GM12878 (cell line): Measurements from ENCODE around the gene TUBB. TPM values are rescaled to one million over a fixed set of nuclear protein-coding genes. Genes with fewer than 3 reads are reported as not detected.

Experiments
- BHLHE40 ChIP-seq, 2 experiments: fragments of 450-650 bp in 1 of 2; IDR thresholded peaks; 2 replicates each; pipeline ENCODE4 v1.6.1; 2011 to 2017; ENCODE audit warnings: low read depth in 2 of 2, borderline replicate concordance in 1 of 2, improper control_type of control experiment in 1 of 2, low read length in 1 of 2, mild to moderate bottlenecking in 1 of 2
- CBX5 ChIP-seq: sonication (generic); IDR thresholded peaks from 2 replicates; pipeline ENCODE4 v1.6.1; 2016; ENCODE audit warnings: low read depth, moderate library complexity, mild to moderate bottlenecking, inconsistent platforms
- CUX1 ChIP-seq: IDR thresholded peaks from 2 replicates; pipeline ENCODE4 v1.6.1; 2012; ENCODE audit warnings: improper control_type of control experiment, low read depth, low read length; ENCODE audit not compliant: insufficient replicate concordance
- FOXM1 ChIP-seq: IDR thresholded peaks from 2 replicates; pipeline ENCODE4 v1.6.1; 2012; ENCODE audit warnings: low read depth, mild to moderate bottlenecking, inconsistent platforms, low read length, moderate library complexity
- HDGF ChIP-seq: fragments of 450-650 bp; IDR thresholded peaks from 2 replicates; pipeline ENCODE4 v1.6.1; 2016; ENCODE audit warnings: antibody characterized with exemption
- IKZF1 ChIP-seq: fragments of 450-650 bp; conservative IDR thresholded peaks from 2 replicates; pipeline ENCODE4 v1.6.1; 2017; ENCODE audit warnings: antibody characterized with exemption, mild to moderate bottlenecking
- IRF4 ChIP-seq: IDR thresholded peaks from 2 replicates; pipeline ENCODE4 v1.6.1; 2011; ENCODE audit warnings: low read depth, low read length
- MLLT1 ChIP-seq: fragments of 450-650 bp; IDR thresholded peaks from 2 replicates; pipeline ENCODE4 v1.6.1; 2016; ENCODE audit warnings: mild to moderate bottlenecking
- MTA2 ChIP-seq: fragments of 450-650 bp; IDR thresholded peaks from 2 replicates; pipeline ENCODE4 v1.6.1; 2016; ENCODE audit warnings: low read depth, mild to moderate bottlenecking, moderate library complexity
- NBN ChIP-seq: fragments of 450-650 bp; IDR thresholded peaks from 2 replicates; pipeline ENCODE4 v1.6.1; 2016
- NR2C1 ChIP-seq: fragments of 450-650 bp; IDR thresholded peaks from 2 replicates; pipeline ENCODE4 v1.6.1; 2017; ENCODE audit warnings: antibody characterized with exemption, mild to moderate bottlenecking, moderate library complexity
- POLR2A ChIP-seq: IDR thresholded peaks from 2 replicates; pipeline ENCODE4 v1.6.1; 2011; ENCODE audit warnings: low read depth, mild to moderate bottlenecking, low read length
- POLR2AphosphoS2 ChIP-seq: IDR thresholded peaks from 2 replicates; pipeline ENCODE4 v1.6.1; 2011; ENCODE audit warnings: low read depth, mild to moderate bottlenecking, low read length, improper control_type of control experiment, moderate library complexity
- SMC3 ChIP-seq: IDR thresholded peaks from 2 replicates; pipeline ENCODE4 v1.6.1; 2011; ENCODE audit warnings: low read length, improper control_type of control experiment, borderline replicate concordance
- SPI1 ChIP-seq: IDR thresholded peaks from 2 replicates; pipeline ENCODE4 v1.6.1; 2011; ENCODE audit warnings: low read depth, mild to moderate bottlenecking, low read length, moderate library complexity, borderline replicate concordance; ENCODE audit not compliant: insufficient read depth
- polyA plus RNA-seq, 11 experiments: library from polyadenylated mRNA; depleted of rRNA in 4 of 11; unstranded in 6 of 11; stranded (reverse) in 5 of 11; fragments of >200 nt; fragmentation: Nextera tagmentation in 4 of 11; fragmentation: Illumina TruSeq in 1 of 11; extraction: Ambion mirVana in 4 of 11; extraction: Trizol in 1 of 11; gene quantifications; 1 replicate in 1 of 11; 2 replicates in 10 of 11; pipeline versions ENCODE4 v1.2.1 to v1.2.3, GENCODE V29; 2011 to 2016; ENCODE audit warnings: inconsistent platforms in 2 of 11, missing spikeins in 2 of 11, low read depth in 1 of 11
- total RNA-seq, 4 experiments: library from RNA; depleted of rRNA in 3 of 4; stranded (reverse); fragments of >200 nt in 3 of 4; fragmentation: Illumina TruSeq in 1 of 4; extraction: Trizol in 1 of 4; gene quantifications; 2 replicates each; pipeline versions ENCODE4 v1.2.1 to v1.2.3, GENCODE V29; 2013 to 2021

TUBB gene
- total and polyA plus RNA-seq, 10 of the 15 experiments (the other 5 are each of a cell fraction or from before 2014, with no cell fraction given): 1,039 to 3,052 (median 1,656) TPM

- no peak for TF ChIP-seq CUX1
- no peak for TF ChIP-seq FOXM1
- no peak for TF ChIP-seq IRF4
- TF ChIP-seq HDGF: peak; percentile 98
- TF ChIP-seq CBX5: no peak
- TF ChIP-seq IKZF1: no peak; the same call in 1 of the 2 replicates
- TF ChIP-seq POLR2A: peak; percentile 13
- 0 out of 2 replicates have a peak, but pooled peaks have one; percentile 1 for TF ChIP-seq SMC3
- TF ChIP-seq MTA2: no peak
- peak; percentile 80 for TF ChIP-seq NBN
- TF ChIP-seq NR2C1: no peak
- peak; percentile 74; the same call in 1 of the 2 replicates for TF ChIP-seq MLLT1
- 0 out of 2 replicates have a peak, but pooled peaks have one; percentile 24 for TF ChIP-seq SPI1
- peak in 1 of 2 experiments; percentile 7; a peak in 1 of 4 replicates for TF ChIP-seq BHLHE40 (IDR thresholded peaks at IDR 0.05; ENCODE audit: borderline replicate concordance in 1 of 2, low read depth in 2 of 2, low read length in 1 of 2)
- no peak for TF ChIP-seq POLR2AphosphoS2
Measured at GRCh38 chr6:30686009-30686907, 33.9 kb upstream of the TUBB start, which contains the start of gene PPP1R18 (continued).
